Activated CD4-positive, alpha-beta T cell treated with anti-CD3 and anti-CD28 coated beads for 1 hour (primary cell): Measurements from ENCODE around the gene LMLN.
"Not testable (repeated sequence)": the region's sequence is repeated elsewhere in the genome, so short reads cannot be mapped to it uniquely, and the experiment has no call there.

Source experiments
- DNase-seq: peaks from one replicate; pipeline ENCODE4 v3.0.0-alpha.2; 2020

Gene LMLN

DNA sequence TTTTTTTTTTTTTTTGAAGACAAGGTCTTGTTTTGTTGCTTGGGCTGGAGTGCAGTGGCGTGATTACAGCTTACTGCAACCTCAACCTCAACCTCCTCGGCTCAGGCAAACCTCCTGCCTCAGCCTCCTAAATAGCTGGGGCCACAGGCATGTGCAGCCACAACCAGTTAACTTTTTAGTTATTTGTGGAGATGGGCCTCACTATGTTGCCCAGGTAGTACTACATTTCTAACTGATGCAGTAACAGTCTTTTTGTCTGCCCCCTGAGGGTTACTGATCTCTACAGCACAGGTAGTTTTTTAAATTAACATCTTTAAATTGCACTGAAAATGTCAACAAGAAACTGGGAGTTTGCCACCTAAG is 3.4 kb upstream of the LMLN start:
- DNase-seq = no peak

- no peak for DNase-seq
Observed at GRCh38 chr3:197957790-197958133, 2.3 kb upstream of the LMLN start.

DNA sequence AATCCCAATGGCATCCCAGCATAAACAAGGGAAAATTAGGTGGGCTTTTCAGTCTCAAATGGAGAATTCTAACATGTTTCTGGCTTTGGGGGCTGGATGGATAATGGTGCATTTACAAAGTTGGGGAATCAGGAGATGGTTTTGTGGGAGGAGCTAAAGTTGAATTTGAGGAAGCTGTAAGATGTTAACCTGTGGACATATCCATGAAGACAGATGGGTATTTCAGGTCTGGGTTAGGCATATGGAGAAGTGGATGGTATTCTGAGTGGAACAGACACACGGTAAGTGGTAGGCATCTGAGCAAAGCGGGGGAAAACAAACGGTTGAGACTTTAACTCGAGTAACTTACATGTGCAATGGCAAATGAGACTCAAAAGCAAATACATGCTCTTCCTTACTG is 1.7 kb upstream of the LMLN start:
- no peak for DNase-seq

DNA sequence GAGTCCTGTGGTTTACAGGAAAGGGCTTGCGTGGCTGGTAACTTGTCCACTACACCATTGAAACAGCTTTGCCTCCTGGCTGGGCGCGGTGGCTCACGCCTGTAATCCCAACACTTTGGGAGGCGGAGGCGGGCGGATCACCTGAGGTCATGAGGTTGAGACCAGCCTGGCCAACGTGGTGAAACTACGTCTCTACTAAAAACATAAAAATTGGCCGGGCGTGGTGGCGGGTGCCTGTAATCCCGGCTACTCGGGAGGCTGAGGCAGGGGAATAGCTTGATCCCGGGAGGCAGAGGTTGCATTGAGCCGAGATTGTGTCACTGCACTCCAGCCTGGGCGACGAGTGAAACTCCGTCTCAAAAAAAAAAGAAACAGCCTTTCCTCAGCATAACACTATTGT is 1.2 kb upstream of the LMLN start:
- DNase-seq = not testable (repeated sequence)

GRCh38 chr3:197959500-197959890 is 522 bp upstream of the LMLN start:
- DNase-seq = no peak

DNA sequence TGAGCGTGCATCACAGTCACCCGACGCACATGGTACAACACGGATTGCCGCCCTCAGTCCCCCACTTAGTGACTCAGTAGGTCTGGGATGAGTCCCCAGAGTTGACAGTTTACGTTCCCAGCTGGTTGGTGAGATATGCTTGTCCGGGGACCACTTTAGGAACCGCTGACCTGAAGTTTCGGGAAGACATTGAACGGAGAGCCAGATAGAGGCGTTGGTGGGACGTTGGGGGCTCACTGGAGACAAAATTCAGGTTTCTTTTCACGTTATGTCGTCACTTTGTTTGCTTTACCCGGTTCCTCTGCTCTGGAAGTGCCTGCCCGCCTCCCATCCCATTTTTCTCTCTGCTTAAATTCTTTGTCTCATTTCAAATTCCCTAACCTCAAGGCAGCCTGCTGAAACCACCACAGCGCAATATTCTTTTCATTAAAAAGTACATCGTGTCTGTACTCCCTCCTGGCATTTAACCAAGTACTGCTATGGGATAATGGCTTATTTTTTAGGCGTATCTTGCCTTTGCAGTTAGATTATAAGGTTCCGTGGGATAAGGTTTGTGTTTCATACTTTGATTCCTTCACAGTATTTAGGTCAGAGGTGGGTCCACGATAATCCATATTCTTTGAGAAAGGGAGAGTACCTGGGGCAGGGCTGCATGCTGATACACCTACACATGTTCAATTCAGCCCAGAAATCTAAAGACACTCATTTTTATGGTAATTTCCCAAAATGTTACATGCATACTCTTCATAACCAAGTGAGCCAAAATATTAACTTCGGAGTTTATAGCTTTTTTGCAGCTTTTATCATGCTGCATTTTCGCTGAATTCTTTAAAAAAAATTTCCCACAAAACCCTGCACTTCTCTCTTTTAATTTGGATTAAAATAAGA is 921 bp downstream of the LMLN start:
- DNase-seq = no peak

- no peak for DNase-seq
Observed at GRCh38 chr3:197961582-197961945, 1.5 kb downstream of the LMLN start.

DNA sequence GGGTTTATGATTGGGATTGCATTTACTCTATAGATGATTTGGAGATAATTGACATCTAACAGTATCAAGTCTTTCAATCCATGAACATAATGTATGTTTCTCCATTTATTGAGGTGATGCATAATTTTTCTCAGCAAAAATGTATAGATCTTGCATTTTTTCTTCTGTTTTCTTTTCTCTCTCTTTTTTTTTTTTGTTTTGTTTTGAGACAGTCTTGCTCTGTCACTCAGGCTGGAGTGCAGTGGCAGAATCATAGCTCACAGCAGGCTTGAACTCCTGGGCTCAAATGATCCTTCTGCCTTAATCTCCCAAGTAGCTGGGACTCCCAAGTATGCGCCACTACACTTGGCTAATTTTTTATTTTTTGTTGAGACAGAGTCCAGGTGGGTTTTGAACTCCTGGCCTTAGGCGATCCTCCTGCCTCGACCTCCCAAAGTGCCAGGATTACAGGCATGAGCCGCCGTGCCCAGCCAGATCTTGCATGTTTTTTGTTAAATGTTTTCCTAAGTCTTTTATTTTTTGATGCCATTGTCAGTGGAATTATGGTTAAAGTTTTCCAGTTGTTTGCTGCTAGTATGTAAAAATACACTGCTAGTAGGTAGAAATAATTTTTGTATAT is 3.1 kb downstream of the LMLN start:
- DNase-seq = no peak

DNA sequence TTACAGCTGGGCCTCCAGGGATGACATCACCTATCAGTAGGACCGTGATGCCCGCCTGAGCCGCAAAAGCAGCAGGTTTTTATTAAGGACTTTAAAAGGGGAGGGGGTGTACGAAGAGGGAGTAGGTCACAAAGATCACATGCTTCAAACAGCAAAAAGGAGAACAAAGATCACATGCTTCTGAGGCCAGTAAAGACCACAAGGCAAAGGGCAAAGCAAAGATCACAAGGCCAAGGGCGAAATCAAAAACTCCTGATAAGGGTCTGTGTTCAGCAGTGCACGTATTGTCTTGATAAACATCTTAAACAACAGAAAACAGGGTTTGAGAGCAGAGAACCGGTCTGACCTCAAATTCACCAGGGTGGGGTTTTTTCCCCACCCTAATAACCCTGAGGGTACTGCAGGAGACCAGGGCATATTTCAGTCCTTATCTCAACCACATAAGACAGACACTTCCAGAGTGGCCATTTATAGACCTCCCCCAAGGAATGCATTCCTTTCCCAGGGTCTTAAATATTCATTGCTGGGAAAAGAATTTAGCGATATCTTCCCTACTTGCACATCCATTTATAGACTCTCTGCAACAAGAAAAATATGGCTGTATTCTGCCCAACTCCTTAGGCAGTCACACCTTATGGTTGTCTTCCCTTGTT is 7.4 kb downstream of the LMLN start:
- not testable (repeated sequence) for DNase-seq

DNA sequence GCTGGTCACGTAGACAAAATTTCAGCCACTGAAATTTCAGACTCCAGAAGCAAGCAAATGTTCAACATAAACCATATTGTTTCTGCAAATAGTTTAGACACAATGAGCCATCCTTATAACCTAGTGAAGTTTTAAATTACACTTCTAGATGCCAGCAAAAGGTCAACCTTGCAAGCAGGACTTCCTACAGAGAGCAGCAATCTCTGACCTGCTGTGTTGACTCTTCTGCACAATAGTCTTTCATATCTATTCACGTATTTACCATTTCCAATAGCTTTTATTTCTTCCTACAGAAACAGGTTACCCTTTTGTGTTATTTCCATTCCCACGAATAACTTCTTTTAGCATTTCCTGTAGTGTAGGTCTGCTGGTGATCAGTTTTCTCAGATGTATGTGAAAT is 10.6 kb downstream of the LMLN start:
- DNase-seq = no peak

DNA sequence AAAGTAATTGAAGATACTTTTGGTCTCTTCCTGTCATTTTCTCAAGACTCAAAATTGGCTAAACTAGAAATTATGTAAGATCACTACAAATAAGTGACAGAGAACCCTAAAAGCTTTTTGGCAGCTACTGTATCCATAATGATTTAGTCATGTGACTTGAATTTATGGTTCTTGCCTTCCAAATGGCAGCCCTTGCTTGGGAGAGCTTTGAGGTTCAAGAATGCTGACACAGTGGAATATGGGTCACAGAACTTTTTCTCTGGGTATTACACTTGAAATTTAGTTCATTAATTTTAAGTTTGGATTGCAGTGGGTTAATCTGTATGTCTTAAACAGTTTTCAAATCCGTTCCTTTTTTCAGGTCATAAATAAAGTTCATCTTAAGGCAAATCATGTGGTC is 14.0 kb downstream of the LMLN start:
- DNase-seq = no peak

- DNase-seq = no peak
Observed at GRCh38 chr3:197975311-197975710, 15.3 kb downstream of the LMLN start.

- no peak for DNase-seq
Observed at GRCh38 chr3:197983076-197983475, 23.1 kb downstream of the LMLN start.

- DNase-seq = no peak
Observed at GRCh38 chr3:197989651-197990050, 29.6 kb downstream of the LMLN start.

GRCh38 chr3:197994736-197995135 is 34.7 kb downstream of the LMLN start:
- DNase-seq = no peak

- no peak for DNase-seq
Observed at GRCh38 chr3:197996855-197997254, 36.8 kb downstream of the LMLN start.

DNA sequence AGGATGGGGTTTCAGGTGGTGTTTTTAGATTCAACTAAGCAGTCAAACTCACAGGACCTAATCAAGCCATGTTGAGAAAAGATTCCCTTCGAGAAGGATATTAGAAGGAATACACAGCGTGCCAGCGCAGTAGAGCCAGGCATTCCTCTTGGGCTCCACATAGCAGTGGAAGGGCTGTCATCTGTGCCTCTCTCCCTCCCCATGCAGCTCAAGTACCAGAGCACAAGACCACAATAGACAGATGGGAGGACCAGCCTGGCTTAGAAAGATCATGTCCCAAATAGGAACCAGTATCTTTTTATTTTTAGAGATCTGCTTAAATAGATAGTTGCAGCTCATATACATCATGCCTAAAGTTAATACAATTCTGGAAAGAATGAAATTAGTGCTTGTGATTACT is 37.9 kb downstream of the LMLN start:
- DNase-seq = no peak

DNA sequence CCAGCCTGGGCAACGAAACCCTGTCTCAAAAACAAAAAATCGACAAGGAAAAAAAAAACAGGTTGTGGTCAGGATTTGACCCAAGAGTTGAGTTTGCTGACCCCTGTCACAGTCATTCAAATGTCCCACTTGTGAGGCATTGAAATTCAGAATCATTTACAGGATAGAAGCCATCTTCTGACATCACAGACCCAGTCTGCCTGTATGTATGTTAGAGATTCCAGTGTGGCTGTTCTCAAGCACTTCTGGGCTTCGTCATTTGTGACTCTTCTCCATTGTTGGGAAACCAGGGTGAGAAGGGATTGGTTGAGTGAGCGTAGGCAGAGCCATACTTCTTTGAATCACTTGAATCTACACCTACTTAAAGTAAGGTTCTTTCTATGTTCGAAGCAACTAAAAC is 57.1 kb downstream of the LMLN start:
- DNase-seq = no peak

DNA sequence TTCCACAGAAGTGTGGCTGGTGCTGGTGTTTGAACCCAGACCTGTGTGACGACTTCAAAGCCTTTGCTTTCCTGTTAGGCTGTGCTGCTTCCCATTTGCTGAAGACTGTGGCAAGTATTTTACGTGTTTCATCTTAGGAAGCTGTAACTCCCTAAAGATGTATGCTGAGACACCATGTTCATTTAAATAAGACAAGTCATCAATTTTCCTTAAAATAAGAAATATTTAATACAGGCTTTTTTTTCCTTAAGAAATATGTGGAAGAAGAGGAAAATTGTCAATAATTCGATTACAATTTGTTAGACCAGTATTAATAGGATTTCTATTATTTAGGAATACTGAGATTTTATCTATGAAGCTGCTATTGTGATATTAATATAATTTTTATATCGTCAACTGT is 58.4 kb downstream of the LMLN start:
- no peak for DNase-seq

DNA sequence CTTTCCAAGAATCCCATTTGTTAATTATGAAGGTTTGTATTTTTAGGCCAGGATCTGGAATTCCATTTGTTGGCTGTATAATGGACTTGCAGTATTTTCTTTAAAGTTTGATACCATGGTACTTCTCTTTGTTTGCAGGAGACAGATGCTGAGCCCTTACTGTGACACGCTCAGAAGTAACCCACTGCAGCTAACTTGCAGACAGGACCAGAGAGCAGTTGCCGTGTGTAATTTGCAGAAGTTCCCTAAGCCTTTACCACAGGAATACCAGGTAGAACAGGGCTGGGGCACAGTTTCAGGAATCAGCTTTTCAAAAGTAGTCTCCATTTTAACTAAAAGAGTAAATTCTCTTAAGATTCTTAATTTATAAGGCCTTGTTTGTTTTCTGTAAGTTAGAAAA is 59.1 kb downstream of the LMLN start:
- no peak for DNase-seq

DNA sequence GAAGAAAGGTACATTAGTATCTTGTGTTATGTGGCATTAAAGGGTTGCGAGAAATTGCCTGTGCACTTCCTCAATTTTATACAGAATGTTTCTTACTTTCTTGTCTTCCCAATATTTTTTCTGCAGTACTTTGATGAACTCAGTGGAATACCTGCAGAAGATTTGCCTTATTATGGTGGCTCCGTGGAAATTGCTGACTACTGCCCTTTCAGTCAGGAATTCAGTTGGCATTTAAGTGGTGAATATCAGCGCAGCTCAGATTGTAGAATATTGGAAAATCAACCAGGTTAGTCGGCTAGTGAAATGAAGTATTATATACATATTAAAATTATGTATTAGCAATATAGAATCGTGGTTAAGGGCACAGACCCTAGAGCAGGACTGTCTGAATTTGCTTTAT is 61.3 kb downstream of the LMLN start:
- DNase-seq = no peak

DNA sequence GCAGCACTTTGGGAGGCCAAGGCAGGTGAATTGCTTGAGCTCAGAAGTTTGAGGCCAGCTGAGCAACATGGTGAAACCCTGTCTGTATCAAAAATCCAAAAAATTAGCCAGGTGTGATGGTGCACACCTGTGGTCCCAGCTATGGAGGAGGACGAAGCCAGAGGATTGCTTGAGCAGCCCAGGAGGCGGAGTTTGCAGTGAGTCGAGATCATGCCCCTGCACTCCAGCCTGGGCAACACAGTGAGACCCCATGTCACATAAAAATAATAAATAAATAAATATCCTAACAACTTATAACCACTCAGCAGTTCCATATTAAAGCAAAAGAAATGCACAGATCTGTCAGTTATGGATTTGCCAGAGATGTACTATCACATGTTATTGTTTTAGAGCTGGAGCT is 62.6 kb downstream of the LMLN start:
- no peak for DNase-seq

DNA sequence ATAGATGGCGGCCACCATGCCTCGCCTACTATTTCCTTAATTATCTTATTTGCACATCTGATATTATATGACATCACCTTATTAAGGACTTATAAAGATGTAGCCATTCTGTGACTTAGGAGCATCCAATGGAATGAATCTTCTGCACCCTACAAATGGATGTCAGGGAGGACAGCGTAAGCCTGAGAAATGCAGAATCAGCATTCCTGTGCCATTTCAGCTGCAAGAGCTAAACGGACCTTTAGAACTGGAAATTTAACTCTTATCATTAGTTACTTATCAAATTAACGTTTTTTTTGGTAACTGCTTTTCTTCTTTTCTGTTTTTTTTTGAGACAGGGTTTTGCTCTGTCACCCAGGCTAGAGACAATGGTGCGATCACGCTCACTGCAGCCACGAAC is 65.6 kb downstream of the LMLN start:
- no peak for DNase-seq

GRCh38 chr3:198026620-198027019 is 66.6 kb downstream of the LMLN start:
- no peak for DNase-seq
